NCI-H2029 treated with DMSO at 0.1 percent for 48 hours (cell line): Measurements from ENCODE around the gene DNAJC27.

ENCODE experiments used
- DNase-seq: peaks from one replicate; lab custom pipeline; 2025; lab: John Stamatoyannopoulos, UW

The DNAJC27 gene

DNA sequence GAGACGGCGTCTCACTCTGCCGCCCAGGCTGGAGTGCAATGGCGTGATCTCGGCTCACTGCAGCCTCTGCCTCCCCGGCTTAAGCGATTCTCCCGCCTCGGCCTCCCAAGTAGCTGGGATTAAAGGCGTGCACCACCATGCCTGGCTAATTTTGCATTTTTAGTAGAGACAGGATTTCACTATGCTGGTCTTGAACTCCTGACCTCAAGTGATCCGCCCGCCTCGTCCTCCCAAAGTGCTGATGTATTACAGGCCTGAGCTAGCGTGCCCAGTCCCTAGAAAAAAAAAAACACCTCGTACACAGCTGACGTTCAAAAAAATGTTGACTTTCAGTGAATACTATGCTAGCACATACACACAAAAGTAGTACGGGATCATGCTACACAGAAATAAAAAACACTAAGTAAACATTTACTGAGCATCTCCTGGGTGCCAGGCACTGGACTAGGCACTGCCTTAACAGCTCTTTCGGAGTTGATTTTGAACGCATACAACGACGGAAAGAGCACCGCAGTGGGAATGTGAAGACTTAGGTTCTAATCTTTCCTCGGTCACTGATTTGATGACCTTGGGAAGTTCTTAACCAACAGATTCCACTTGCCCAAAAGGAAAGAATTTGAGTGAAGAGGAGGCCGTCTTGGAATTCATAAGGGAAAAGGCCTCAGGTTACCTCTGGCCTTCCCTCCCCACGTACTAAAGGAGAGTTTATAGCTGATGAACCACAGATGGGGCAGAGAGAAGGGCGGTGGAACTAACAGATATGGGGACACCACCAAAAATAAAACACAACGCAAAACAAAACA, 1.1 kb downstream of the DNAJC27 start:
- DNase-seq = no peak

DNA sequence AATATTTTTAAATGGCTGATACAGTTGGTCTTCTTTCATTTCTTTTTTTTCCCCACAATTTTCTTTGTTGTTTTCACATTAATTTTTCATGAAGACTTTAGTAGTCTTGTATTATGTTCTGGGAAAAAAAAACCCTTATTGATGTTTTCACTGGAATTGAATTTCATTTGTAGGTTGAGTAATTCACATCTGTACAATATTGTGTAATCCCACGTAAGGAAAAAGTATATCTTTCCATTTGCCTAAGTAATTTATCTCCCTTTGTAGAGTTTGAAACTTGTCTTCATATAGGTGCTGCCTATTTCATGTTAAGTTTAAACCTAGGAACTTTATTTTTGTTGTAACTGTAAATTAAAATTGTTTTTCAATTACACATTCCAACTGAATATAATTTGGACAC, 2.0 kb downstream of the DNAJC27 start:
- DNase-seq = no peak

DNA sequence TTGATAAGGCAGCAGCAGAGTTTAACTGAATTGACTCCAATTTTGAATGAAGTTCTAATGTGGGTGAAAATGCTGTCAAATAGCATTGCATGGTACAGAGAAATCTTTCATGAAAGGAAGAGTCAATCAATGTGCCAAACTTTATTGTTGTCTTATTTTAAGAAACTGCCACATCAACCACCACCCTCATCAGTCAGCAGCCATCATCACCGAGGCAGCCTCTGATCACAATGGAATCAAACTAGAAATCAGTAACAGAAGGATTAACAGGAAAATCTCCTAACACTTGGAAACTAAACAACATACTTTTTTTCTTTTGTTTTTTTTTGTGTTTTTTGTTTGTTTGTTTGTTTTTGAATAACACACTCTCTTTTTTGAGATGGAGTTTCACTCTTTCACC, 9.9 kb downstream of the DNAJC27 start:
- no peak for DNase-seq

DNA sequence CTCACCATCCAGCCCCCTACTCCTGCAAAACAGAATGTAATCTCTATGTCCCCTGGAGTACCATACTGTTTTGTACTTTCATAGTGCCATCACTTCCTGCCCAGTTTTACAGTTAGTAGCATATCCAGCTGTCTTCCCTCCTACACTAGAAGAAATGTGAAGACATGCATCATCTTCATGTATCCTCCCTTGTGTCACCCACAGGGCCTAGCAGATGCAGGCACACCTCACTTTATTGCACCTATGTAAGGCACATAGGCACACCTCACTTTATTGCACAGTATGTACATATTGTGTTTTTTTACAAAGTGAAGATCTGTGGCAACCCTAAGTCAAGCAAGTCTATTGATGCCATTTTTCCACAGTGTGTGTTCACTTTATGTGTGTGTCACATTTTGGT, 12.0 kb downstream of the DNAJC27 start:
- no peak for DNase-seq

DNA sequence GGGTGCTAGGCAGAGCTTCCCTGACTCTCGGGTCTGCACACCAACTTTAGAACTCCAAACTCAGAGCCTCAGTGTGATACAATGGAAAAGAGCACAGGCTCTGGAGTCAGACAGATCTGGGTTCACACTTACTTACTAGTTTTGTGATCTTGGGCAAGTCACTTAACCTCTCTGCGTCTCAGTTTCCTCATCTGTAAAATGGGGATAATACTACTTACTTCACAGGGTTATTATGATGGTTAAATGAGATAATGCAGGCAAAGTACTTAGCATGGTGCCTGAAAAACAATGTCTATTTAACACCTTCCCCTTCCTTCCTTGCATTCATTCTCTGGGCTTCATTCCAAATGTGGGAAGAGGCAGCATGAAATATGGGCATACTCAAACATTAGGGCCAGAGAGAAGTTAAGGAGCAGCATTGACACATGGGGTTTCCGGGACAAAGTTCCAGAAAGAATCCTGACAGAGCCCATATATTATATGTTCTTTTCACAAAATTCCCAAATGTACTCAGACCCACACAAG, 13.3 kb downstream of the DNAJC27 start:
- no peak for DNase-seq

DNA sequence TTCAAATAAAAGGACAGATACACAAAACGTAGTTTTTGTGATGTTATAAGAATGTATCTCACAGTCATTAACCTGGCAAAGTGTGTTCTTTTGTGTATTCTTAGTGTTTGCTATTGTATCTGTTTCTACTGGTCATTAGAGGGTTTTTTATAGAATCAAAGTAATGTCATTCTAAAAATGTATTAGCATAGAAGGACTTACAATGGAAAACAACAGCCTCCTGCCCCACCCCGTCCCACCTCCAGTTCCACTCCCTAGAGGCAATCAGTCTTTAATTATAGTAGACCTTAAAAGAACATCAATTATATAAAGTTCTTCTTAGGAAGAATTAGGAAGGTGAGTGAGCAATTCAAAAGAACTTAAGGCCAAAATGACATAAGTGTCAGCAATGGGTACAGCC, 13.8 kb downstream of the DNAJC27 start:
- DNase-seq = no peak

DNA sequence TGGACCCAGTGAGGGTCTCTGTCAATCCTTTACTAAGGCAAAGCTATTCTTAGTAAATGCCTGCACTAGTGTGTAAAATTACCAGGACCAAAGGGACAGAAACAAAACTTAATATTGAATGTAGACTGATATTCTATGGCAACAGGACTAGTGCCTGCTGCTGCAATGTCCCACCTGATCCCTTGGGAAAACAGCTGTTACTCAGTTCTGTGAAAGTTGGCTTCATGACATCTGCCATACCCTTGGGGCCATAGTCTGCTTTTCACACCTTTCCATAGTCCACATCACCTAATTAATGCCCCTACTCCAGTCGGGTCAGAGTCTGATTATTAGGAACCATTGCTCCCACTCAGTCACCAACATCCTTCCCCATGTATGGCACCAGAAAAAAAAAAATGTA, 14.5 kb downstream of the DNAJC27 start:
- no peak for DNase-seq

DNA sequence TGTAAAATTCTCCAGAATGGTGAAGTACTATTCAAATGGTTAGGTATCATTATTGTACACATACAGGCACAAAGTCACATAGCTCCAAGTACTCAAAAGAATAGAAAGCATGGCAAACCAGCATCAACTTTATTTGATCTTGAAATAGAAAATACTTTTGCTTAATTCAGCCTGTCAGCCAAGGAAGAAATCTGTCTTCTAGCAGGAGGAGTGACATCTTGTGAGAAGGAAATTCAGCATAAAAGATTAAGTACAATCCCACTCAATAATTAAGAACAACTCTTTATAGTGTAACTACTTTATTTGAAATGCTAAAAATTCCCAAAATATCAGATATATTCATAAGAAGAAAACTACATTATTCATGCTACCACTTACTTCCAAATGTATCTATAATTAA, 15.8 kb downstream of the DNAJC27 start:
- no peak for DNase-seq

DNA sequence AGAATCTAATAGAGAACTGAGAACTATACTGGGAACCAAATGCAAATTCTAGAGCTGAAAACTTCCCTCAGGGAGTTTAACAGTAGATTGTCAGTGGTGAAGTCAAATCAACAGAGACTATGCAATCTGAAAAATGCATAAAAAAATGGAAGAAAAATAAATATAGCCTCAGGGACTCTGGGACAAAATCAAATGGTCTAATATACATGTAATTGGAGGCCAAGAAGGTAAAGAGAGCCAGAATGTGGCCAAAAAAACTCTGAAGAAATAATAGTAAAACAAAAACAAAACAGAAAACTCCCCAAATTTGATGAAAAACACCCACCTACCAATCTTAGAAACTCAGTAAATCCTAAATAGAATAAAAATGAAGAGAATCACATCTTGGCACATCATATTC, 16.5 kb downstream of the DNAJC27 start:
- DNase-seq = no peak

DNA sequence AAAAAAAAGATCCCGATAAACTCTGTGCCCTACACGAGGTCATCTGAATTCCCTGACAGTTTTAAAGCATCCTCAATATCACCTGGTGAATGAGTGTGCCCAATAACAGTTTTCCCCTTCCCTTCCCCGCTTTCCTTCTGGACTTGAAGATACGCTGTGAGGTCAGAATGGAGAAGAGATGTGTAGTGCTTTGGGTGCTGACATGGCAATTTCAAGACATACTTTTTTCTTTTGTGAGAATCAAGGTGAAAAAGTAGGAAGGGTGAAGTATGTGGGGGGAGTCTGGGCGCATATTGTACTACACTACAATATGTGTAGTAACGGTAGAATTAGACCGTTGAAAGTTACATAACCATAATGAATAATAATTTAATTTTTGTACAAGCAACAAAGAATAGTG, 21.7 kb downstream of the DNAJC27 start:
- DNase-seq = no peak

DNA sequence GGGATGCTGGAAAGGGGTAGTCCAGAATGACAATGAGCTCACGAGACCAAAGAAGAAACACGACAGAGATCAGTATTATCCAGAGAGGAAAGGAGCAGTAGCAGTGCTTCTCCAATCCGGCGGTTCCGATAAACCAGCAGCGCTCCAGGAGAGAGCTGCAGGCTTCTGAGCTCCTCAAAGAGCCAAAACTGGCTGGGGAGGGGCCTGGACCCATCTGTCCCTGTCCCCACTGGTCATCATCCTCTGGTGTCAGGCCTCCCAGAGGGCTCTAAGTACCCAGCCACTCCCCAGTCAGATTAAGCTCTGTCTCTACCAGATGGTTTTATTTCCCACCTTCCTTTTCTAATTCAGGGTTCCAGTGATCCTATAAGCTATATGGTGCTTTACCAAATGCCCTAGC, 23.2 kb downstream of the DNAJC27 start:
- no peak for DNase-seq

DNA sequence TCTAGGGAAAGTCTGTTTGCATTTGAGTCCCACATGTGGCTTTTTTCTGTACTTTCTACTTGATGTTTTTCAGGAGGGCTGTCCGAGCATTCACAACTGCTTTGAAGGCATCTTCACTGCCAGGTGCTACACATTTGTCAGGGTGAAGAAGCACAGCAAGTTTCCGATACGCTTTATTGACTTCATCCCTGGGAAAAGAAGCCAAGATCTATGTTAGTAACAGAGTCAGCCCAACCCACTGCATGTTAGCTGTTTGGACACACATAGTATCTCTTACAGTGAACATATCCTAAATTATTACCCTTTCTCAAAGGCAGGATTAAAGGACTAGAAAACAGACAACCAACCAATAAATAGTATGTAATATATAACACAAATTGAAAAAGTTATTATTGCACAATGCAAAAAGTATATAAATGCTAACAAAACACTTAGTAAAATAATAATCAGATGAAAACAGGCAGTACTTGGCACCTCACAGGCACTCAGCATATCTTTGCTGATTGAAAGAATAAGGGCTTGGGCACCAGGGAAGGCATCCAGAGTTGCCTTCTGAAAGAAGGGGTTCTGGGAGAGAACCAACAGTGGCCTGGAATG, 24.1 kb downstream of the DNAJC27 start:
- no peak for DNase-seq

DNA sequence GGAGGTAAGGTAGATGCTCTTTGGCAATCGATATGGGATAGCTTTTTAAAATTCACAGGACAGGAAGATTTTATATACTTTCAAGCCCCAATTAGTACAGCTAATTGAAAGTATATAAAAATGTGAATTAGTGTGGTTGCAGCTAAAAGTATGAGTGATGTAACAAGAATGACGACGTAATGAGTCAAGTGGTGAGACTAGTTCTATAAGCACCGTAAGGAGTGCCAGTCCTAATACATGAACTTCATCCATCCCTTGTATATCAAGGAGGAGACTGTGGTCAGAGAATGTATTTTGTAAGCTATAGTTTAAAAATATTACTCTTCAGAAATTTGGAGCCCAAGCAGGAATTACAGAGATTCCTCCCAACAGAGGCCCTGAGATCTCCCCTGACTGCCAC, 25.8 kb downstream of the DNAJC27 start:
- no peak for DNase-seq

DNA sequence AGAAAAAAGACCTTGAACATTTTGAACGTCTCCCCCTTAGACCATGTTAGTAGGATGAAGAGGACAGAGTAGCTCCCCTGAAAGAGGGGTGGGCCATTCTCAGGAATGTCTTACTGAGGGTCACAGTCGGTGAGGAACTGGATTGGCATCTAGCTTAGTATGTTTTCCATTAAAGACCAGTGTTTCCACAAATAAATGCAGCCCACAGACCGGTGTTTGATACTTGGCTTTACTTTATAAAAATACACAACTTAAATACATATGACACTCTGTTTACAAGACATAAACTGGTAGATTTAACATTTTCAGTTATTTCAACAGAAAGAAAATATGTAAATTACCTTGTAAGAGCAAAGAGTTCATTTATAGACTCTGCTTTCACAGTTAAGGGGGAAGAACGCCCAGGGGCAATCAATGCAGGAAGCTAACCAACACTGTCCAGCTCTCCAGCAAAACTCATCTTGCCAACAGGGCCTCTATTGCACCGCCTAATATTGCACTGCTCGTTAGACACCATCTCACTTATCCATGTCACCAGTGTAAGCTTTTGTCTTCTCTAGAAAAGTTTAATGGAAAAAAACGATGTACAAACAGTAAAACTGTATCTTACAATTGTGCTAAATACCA, 28.2 kb downstream of the DNAJC27 start:
- no peak for DNase-seq

DNA sequence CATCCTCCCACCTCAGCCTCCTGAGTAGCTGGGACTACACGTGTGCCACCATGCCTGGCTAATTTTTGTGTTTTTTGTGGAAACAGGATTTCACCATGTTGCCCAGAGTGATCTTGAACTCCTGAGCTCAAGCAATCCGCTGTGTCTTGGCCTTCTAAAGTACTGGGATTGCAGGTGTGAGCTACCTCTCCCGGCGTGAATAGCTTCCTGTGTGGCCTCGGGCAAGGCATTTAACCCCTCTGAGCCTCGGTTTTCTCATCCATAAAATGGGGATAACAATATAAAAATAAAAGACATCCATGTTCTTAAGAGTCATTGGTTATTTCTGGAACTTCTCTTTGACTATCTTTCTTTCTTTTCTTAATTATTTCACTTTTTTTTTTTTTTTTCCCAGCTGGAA, 32.4 kb downstream of the DNAJC27 start:
- DNase-seq = no peak

DNA sequence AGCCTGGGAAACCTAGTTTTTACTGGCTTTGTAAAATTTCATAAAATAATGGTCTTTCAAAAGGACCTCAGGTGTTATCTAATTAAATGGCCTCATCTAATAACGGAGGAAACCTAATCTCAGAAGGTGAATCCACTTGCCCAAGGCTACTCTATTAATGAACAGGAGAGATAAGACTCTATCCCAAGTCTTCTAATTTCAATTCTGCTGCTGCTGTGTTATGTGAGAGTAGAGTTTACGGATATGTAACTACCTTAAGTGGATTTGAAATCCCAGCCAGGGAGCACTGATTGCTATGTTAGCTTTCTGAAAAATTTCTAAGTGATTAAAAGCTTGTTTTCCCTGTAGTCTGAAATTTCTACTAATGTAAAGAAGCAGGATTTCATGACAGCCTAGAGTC, 34.5 kb downstream of the DNAJC27 start:
- DNase-seq = no peak

DNA sequence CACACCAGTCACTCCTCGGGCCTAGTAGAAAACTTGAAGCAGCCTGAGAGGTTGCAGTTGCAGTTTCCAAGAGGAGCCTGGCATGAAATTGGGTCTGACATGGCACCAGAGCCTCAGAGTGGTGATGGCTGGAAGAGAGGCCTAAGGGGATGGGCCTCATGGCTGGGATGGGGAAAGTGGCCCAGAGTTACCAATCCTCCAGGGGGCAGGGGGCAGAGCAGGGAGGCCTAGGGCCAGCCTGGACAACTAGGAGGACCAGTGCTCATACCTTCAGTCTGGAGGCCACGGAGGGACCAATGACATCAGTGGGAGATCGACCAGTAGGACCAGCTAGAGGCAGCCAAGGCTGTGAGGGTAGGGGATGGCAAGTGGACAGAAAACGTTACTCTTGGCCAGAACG, 36.6 kb downstream of the DNAJC27 start:
- no peak for DNase-seq

DNA sequence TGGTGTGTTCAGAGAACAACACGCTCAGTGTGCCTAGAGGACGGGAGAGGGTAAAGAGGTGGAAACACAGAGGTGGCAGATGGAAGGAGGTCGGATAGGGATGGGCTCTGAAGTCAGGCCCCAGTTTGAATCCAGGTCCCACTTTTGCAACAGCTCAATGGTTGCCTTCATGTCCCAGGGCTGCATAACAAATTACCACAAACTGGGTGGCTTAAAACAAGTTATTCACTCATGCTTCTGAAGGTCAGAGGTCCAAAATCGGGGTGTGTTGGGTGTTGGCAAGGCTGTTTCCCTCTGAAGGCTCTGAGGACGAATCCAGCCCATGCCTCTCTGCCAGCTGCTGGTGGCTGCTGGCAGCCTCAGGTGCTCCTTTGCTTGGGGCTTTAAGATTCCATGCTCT, 39.0 kb downstream of the DNAJC27 start:
- DNase-seq = no peak

DNA sequence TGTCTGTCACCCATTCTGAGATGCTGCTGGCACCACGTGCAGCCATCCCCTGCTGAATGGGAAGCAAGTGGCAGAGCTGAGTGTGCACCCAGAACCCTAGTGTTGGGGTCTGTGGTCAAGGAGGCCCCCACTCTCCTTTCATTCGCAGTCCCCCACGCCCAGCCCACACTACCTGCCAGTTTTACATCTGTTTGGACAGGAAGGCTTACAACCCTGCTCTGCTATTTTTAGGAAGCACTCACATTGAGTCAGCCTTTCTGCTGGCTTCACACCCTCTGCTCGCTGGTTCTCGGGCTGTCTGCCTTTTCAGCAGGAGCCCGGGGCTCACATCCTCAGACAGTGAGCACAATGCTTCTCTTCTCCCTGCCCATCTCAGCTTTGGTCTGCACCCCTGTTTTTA, 41.0 kb downstream of the DNAJC27 start:
- no peak for DNase-seq

DNA sequence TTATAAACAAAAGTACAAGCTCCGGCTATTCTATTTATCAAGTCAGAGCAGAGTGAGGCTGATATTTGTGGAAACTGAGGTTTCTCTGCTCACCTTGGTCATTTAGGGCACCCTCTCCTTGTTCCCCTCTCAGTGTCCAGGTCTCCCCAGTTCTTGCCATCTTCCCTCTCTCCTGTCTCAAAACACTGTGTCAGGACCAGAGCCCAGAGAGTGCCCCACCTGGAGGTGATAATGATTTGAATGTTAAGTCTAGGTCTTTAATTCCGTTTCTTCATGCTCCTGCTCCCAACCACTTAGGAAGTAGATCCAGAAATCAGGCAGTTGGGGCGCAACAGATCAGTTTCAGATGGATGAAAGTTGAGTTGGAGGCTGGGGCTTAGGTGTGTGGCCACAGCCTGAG, 42.5 kb downstream of the DNAJC27 start:
- no peak for DNase-seq

DNA sequence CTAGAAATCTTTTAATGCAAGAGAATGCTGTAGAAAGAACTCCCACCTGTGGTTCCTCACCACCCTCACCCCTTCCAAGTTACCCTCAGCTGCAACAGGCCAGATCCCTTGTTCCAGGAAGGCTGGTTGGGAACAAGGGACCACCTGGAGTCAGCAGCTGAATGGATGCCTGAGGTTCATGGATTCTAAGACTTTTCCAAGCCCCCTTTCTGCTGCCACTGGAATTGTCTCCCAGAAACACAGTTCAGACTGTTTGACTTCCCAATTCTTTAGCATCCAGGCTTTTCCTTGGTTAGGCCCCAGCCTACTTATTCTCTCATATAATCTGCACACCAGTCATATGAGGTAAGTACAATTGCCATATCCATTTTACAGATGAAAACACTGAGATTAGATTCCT, 43.7 kb downstream of the DNAJC27 start:
- DNase-seq = no peak

DNA sequence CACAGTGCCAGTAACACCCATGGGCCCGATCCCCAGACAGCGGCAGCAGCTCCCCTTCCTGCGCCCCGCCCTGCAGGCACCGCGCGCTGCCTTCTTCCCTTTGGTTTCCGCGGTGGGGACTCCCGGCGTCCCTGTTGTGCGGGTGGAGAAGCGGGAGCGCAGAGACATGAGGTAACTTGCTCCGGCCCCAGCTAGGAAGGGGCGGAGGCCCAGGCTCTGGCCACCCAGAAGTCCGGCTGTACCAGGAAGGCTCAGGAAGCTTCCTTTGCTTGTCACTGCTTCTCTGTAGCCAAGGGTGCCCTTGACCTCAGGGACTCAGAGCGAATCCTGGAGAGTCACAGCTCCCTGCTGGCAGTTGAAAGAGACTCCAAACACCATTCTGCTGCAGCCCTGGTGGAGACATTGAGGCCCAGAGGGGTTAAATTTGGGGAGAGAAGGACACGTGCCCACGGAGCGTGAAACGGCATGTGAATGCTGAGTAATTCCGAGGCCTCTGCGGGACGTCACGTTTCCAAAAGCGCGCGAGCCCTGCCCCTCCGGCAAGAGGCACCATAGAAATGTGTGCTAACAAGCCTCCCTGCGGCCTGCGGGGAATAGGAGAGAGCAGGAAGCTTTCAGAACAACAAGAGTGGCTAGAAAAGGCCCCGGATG, 45.0 kb downstream of the DNAJC27 start:
- DNase-seq = no peak

DNA sequence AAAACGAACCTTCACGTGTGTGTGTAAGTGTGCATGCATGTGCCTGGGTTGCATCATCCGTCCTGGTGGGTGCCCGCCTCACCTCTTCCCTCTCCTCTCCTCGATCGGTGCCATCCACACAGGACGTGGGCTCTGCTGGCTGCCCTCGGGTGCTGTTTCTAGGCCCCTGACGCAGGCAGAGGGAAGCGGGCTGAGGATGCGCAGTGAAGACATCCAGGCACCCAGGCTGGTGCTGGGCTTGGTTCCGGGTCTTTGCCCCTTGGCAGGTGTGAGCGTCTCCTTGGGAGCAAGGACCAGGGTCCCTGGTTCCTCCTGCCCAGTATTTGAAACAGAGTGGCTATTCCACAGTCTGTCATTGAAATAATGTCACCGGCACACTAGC, 45.5 kb downstream of the DNAJC27 start:
- no peak for DNase-seq
